GM21360 (cell line): ENCODE results near the gene PPTC7.

Source experiments
- ATAC-seq: cut with Tn5 transposase; IDR thresholded peaks from one replicate; pipeline ENCODE4 v1.9.1; 2021; ENCODE audit warnings: mild to moderate bottlenecking, moderate library complexity; ENCODE audit not compliant: unreplicated experiment

PPTC7 gene

DNA sequence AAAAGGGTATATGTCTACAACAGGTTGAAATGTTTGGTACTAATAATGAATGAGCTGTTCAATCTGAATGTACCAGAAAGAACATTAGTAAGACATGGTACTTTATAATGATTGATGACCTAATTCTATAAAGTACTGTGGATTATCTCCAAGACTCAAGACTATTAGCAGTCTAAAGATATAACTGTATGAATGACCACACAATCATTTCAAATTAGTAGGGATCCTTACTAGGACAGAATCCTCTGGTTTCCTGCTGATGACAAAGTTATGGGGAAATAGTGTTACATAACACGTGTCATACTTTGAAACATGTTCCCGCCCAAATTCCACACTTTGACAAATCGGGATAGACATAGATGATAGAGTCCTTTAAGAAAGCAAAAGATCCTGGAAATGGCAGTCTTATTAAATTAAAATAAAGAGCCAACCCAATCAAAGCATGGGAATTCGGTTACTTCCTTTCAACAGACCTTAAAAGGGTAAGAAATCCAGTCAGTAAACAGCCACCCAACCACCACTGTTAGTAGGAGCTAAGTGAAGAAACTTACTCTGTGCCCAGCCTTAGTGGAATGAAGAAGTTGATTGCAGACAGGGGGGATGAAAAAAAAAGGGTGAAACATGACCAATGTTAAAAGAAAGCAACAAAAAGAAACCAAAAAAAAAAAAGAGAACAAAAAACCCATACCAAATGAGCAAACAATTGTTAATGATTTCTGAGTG is 84.0 kb downstream of the PPTC7 start:
- ATAC-seq = no peak
